Measurements from ENCODE around the gene EPHA3. TPM values are rescaled to one million over a fixed set of nuclear protein-coding genes. Genes with fewer than 3 reads are reported as not detected.

EPHA3 gene
- total and polyA plus RNA-seq, 2 of the 4 experiments (the other 2 are of a cell fraction): 0.10 to 0.18 TPM

DNA sequence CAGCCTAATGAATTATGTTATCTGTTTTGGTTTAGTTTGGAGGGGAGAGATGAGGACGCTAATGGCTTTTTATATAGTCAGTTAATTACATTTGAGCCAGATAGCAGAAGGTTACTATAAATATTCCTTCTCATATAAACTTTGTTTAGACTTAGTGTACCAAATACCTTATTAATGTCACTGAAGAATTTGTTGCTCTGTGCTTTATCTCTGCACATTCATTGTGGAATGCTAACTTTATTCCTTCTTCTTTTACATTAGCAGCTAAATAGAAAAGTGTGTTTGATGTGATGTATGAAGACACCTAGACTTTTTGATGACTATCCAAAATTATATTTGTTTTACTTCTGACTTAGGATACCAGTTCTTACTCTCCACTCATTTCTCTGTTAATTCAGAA lies 105.2 kb downstream of the EPHA3 start:
- Histone ChIP-seq H3K18ac (ENCODE audit: low read depth, low read length) (no peak overlapping the region), H4K5ac (ENCODE audit: low read depth, low read length) (no peak overlapping the region), H2AK9ac (replicated peaks; ENCODE audit: low read depth, low read length, poor library complexity) (no peak overlapping the region), H2AK5ac (ENCODE audit: low read depth, low read length) (no peak overlapping the region), H3K9me3 (ENCODE audit: control insufficient read depth, insufficient read depth, low read length) (no peaks in the 10 kb centered on the region), H4K91ac (ENCODE audit: insufficient read depth, low read depth, low read length) (no peak overlapping the region), H3K14ac (replicated peaks; ENCODE audit: low read depth, low read length) (no peak overlapping the region), H3K4me2 (ENCODE audit: low read depth, low read length) (no peak overlapping the region), H3K27ac (ENCODE audit: insufficient read depth, low read length) (no peak overlapping the region), H3K79me1 (ENCODE audit: low read depth in 1 of 2, low read length in 2 of 2) (no peaks in the 10 kb centered on the region), H2BK15ac (ENCODE audit: low read depth, low read length) (no peak overlapping the region), H3K27me3 (ENCODE audit: control insufficient read depth, insufficient read depth, low read length) (no peaks in the 10 kb centered on the region), H3K9ac (ENCODE audit: low read depth, low read length) (no peak overlapping the region), H3K4me3 (ENCODE audit: insufficient read depth, low read depth, low read length) (no peak overlapping the region), H4K20me1 (ENCODE audit: insufficient read depth, low read length) (no peaks in the 10 kb centered on the region), H2BK120ac (ENCODE audit: low read depth, low read length) (no peak overlapping the region), H2BK20ac (ENCODE audit: low read depth, low read length) (no peak overlapping the region), H3K23ac (ENCODE audit: low read depth, low read length) (no peak overlapping the region), H4K8ac (ENCODE audit: low read depth in 2 of 2, low read length in 2 of 2) (no peak overlapping the region), H3K36me3 (ENCODE audit: control insufficient read depth, insufficient read depth, low read length) (no peaks in the 10 kb centered on the region), H2BK5ac (ENCODE audit: low read depth, low read length, poor library complexity, severe bottlenecking) (no peak overlapping the region), H3K9me1 (ENCODE audit: insufficient read depth, low read length) (no peaks in the 10 kb centered on the region), H3K4me1 (ENCODE audit: control insufficient read depth, insufficient read depth, low read length) (no peaks in the 10 kb centered on the region), H2AFZ (replicated peaks; ENCODE audit: low read length, poor library complexity) (no peak overlapping the region), H3K56ac (ENCODE audit: extremely low read depth, insufficient read depth, low read length) (no peak overlapping the region), H3K4ac (ENCODE audit: low read depth, low read length) (no peak overlapping the region)
- in situ Hi-C loops (cut with MboI; ENCODE audit: low sequenced_read_pairs): no loop called here
- ATAC-seq (ENCODE audit: low read depth): peak; percentile 27
- WGBS, 2 experiments (ENCODE audit: extremely low coverage in 2 of 2, insufficient read length in 1 of 2): no CpG with 5 or more reads among the region's 1 CpG
- CTCF ChIA-PET: no interaction called here
- intact Hi-C loops (cut with micrococcal nuclease): no loop called here
- no TSS peak for BruUV-seq (replicated peaks)
- POLR2A ChIA-PET (ENCODE audit: unreplicated experiment): no interaction called here
- peak; percentile 2 for DNase-seq
- no peak for TF ChIP-seq POLR2A (IDR thresholded peaks at IDR 0.05; ENCODE audit: low read depth, low read length)
- no peak for TF ChIP-seq CHD1 (IDR thresholded peaks at IDR 0.05; ENCODE audit: low read depth, low read length)
- no peak for TF ChIP-seq MXI1 (IDR thresholded peaks at IDR 0.05; ENCODE audit: borderline replicate concordance, low read depth, low read length)
- no peak for TF ChIP-seq CEBPB (IDR thresholded peaks at IDR 0.05; ENCODE audit: low read depth, low read length)
- no peak for TF ChIP-seq NFE2L2 (IDR thresholded peaks at IDR 0.05; ENCODE audit: low read depth, low read length)
- TF ChIP-seq RFX5 (IDR thresholded peaks at IDR 0.05; ENCODE audit: low read depth, low read length): no peak
- TF ChIP-seq SMC3 (IDR thresholded peaks at IDR 0.05; ENCODE audit: low read depth, low read length): no peak
- TF ChIP-seq MAFK (IDR thresholded peaks at IDR 0.05; ENCODE audit: low read depth, low read length): no peak
- no peak for TF ChIP-seq BHLHE40 (IDR thresholded peaks at IDR 0.05; ENCODE audit: low read depth, low read length)
- TF ChIP-seq, protein P1, sequence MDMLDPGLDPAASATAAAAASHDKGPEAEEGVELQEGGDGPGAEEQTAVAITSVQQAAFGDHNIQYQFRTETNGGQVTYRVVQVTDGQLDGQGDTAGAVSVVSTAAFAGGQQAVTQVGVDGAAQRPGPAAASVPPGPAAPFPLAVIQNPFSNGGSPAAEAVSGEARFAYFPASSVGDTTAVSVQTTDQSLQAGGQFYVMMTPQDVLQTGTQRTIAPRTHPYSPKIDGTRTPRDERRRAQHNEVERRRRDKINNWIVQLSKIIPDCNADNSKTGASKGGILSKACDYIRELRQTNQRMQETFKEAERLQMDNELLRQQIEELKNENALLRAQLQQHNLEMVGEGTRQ (IDR thresholded peaks at IDR 0.05; ENCODE audit: low read depth, low read length): no peak
- TF ChIP-seq MAZ (IDR thresholded peaks at IDR 0.05; ENCODE audit: borderline replicate concordance, low read depth, low read length): no peak
- TF ChIP-seq RAD21 (IDR thresholded peaks at IDR 0.05; ENCODE audit: low read length): no peak
- TF ChIP-seq ELK1 (IDR thresholded peaks at IDR 0.05; ENCODE audit: borderline replicate concordance, low read depth, low read length): no peak
- TF ChIP-seq CTCF (conservative IDR thresholded peaks at IDR 0.05; ENCODE audit: low read depth, low read length): no peak
- dilution Hi-C loops (cut with HindIII; ENCODE audit: low sequenced_read_pairs, unreplicated experiment): no loop called here
